ENCODE measurements around the gene MYH13. TPM values are rescaled to one million over a fixed set of nuclear protein-coding genes. Genes with fewer than 3 reads are reported as not detected.
A peak's percentile ranks its signal among the peaks of the same experiment; 100 is the strongest.

Gene MYH13
- total and polyA plus RNA-seq, 2 experiments from 2014 or later, result 0.03 TPM; not detected in 1

DNA sequence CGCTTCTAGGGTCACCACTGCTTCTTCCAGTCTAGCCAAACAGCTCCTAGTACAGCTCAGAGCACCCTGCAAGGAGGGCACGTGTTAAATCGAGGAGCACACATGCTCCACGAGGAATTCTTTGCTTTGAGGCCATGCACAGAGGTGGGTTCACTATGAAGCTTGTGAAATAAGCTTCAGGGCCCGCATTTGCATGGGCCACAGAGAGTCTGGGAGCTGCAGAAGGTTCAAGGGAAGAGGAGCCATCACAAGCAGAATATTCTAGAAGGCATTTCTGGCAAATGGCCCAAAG, 55.3 kb downstream of the MYH13 start:
- no peak for DNase-seq
- WGBS, 2 experiments (ENCODE audit: low coverage in 1 of 2, low lambda C conversion rate in 2 of 2, missing lambda C conversion rate in 2 of 2), result 70 to 77% methylated on average over 5 of the region's 5 CpGs
- Histone ChIP-seq H3K4me3 (no peak overlapping the region), H3K9me3 (ENCODE audit: low read depth) (no peaks in the 10 kb centered on the region), H3K27me3 (replicated peaks; ENCODE audit: insufficient read depth) (peaks cover 7% of the 10 kb centered on the region), H3K27ac (no peak overlapping the region), H3K4me1 (ENCODE audit: insufficient read depth) (no peaks in the 10 kb centered on the region), H3K9ac (no peak overlapping the region), H3K79me2 (ENCODE audit: insufficient read depth) (no peaks in the 10 kb centered on the region), H3F3A (ENCODE audit: insufficient read depth) (no peaks in the 10 kb centered on the region), H3K36me3 (ENCODE audit: low read depth) (no peaks in the 10 kb centered on the region), H2AFZ (no peak overlapping the region), H3K9me2 (ENCODE audit: insufficient read depth) (no peaks in the 10 kb centered on the region), H3K4me2 (ENCODE audit: unreplicated experiment) (no peak overlapping the region), H4K20me1 (ENCODE audit: insufficient read depth) (no peaks in the 10 kb centered on the region)
- TF ChIP-seq EZH2phosphoT487 (IDR thresholded peaks at IDR 0.05; ENCODE audit: insufficient read depth, low read depth), result no peak
- no peak for TF ChIP-seq EZH2 (IDR thresholded peaks at IDR 0.05; ENCODE audit: insufficient read depth, poor library complexity, severe bottlenecking)
- in situ Hi-C loops (cut with MboI), result no loop called here

DNA sequence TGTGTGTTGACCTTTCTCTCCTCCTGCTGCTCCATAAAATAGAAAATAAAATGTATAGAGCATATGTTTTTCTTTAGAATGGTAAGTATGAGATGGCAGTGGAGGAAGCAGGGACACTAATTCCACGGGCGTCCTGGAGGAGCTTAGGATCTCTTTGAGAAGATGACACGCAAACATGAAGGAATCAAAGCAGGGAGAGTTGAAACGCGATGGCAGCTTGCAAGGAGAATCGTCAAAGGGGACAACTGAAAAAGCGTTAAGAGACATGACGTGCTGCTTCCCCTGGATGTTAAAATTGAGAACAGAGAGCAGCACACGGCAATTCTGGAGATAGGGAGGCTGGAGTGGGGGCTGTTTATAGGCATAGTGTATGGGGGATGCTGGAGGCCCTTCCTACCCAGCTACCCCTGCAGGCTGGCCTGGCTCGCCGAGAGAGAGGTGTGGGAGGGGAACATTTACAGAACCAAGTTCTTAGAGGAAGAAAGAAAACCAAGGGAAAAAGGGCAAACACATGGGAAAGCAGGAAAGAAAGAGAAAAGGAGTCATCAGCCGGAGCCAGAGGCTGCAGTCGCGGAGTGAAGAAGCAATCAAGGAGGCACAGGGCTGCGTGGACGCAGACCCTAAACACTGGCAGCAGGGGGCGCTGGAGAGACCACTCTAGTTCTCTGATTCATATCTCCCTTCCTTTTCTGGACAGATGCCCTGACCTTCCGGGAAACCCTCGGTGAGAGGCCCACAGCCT, 55.8 kb downstream of the MYH13 start:
- peak; percentile 77 for DNase-seq
- H3K9me2 ChIP-seq (ENCODE audit: insufficient read depth), result no peaks in the 10 kb centered on the region
- no peak overlapping the region for H2AFZ ChIP-seq
- H4K20me1 ChIP-seq (ENCODE audit: insufficient read depth), result no peaks in the 10 kb centered on the region
- H3K4me1 ChIP-seq (ENCODE audit: insufficient read depth), result no peaks in the 10 kb centered on the region
- no peak overlapping the region for H3K9ac ChIP-seq
- in situ Hi-C loops (cut with MboI), result no loop called here
- no peak overlapping the region for H3K4me3 ChIP-seq
- no peak overlapping the region for H3K27ac ChIP-seq
- H3F3A ChIP-seq (ENCODE audit: insufficient read depth), result no peaks in the 10 kb centered on the region
- H3K79me2 ChIP-seq (ENCODE audit: insufficient read depth), result no peaks in the 10 kb centered on the region
- no peaks in the 10 kb centered on the region for H3K36me3 ChIP-seq (ENCODE audit: low read depth)
- 68 to 70% methylated on average over 19 of the region's 19 CpGs for WGBS, 2 experiments (ENCODE audit: low coverage in 1 of 2, low lambda C conversion rate in 2 of 2, missing lambda C conversion rate in 2 of 2)
- no peak overlapping the region for H3K4me2 ChIP-seq (ENCODE audit: unreplicated experiment)
- TF ChIP-seq EZH2 (IDR thresholded peaks at IDR 0.05; ENCODE audit: insufficient read depth, poor library complexity, severe bottlenecking), result no peak
- TF ChIP-seq EZH2phosphoT487 (IDR thresholded peaks at IDR 0.05; ENCODE audit: insufficient read depth, low read depth), result no peak
- H3K27me3 ChIP-seq (replicated peaks; ENCODE audit: insufficient read depth), result peaks cover 7% of the 10 kb centered on the region
- H3K9me3 ChIP-seq (ENCODE audit: low read depth), result no peaks in the 10 kb centered on the region

DNA sequence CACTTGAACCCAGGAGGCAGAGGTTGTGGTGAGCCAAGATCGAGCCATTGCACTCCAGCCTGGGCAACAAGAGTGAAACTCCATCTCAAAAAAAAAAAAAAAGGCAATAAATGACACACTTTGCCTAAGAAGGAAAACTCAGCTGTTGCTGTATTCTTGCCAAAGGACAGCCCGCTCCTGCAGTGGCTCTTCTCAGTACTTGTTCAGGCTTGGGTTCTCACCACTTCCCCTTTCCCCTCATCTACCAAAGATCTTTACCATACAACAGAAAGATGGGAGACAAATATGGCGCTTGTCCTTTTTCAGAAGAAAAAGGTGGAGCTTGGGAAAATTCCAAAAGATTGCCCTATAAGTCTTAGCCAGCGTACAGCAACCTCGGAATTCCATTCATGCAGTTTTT, 58.5 kb downstream of the MYH13 start:
- TF ChIP-seq EZH2 (IDR thresholded peaks at IDR 0.05; ENCODE audit: insufficient read depth, poor library complexity, severe bottlenecking) (no peak), EZH2phosphoT487 (IDR thresholded peaks at IDR 0.05; ENCODE audit: insufficient read depth, low read depth) (no peak)
- DNase-seq, result no peak
- Histone ChIP-seq H3K4me1 (ENCODE audit: insufficient read depth) (no peaks in the 10 kb centered on the region), H3K4me3 (no peak overlapping the region), H4K20me1 (ENCODE audit: insufficient read depth) (no peaks in the 10 kb centered on the region), H3K9me2 (ENCODE audit: insufficient read depth) (no peaks in the 10 kb centered on the region), H3K4me2 (ENCODE audit: unreplicated experiment) (no peak overlapping the region), H3K9ac (no peak overlapping the region), H3K9me3 (ENCODE audit: low read depth) (no peaks in the 10 kb centered on the region), H3K27ac (no peak overlapping the region), H3K79me2 (ENCODE audit: insufficient read depth) (no peaks in the 10 kb centered on the region), H3F3A (ENCODE audit: insufficient read depth) (no peaks in the 10 kb centered on the region), H3K36me3 (ENCODE audit: low read depth) (no peaks in the 10 kb centered on the region), H3K27me3 (replicated peaks; ENCODE audit: insufficient read depth) (no peaks in the 10 kb centered on the region; the same call in 1 of the 2 replicates), H2AFZ (no peak overlapping the region)
- in situ Hi-C loops (cut with MboI), result no loop called here
- WGBS, 2 experiments (ENCODE audit: low coverage in 1 of 2, low lambda C conversion rate in 2 of 2, missing lambda C conversion rate in 2 of 2), result 49 to 53% methylated on average over 5 of the region's 5 CpGs

DNA sequence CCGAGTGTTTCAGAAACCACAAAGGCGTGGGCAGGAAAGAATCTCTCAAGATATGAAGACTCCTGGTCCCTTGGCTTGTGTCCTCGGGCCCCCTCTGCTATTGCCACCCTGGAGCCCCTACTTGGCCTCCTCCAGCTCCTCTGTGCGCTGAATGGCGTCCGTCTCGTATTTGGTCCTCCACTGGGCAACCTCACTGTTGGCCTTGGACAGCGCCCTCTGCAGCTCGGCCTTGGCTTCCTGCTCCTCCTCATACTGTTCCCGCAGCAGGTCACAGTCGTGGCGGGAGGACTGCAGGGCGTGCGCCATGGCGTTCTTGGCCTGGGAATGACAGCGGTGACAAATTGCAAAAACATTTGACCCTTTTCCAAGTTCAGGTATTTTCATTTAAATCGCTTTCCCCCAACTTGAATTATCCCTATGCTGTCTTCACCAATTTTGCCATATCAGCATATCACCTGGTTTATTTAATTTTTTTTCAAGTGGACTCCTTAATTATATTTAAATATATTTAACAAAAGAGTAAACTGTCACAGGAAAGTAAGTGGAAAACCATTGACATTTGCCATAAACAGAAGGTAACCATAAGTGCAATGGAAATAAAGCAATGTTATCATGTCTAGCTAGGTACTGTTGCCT, 59.7 kb downstream of the MYH13 start:
- no peak overlapping the region for H2AFZ ChIP-seq
- no peak for DNase-seq
- no peak overlapping the region for H3K27ac ChIP-seq
- TF ChIP-seq EZH2phosphoT487 (IDR thresholded peaks at IDR 0.05; ENCODE audit: insufficient read depth, low read depth) (no peak), EZH2 (IDR thresholded peaks at IDR 0.05; ENCODE audit: insufficient read depth, poor library complexity, severe bottlenecking) (no peak)
- H3K27me3 ChIP-seq (replicated peaks; ENCODE audit: insufficient read depth), result no peaks in the 10 kb centered on the region; the same call in 1 of the 2 replicates
- H3K4me3 ChIP-seq, result no peak overlapping the region
- H3K4me1 ChIP-seq (ENCODE audit: insufficient read depth), result no peaks in the 10 kb centered on the region
- no peaks in the 10 kb centered on the region for H4K20me1 ChIP-seq (ENCODE audit: insufficient read depth)
- no peak overlapping the region for H3K9ac ChIP-seq
- in situ Hi-C loops (cut with MboI), result no loop called here
- H3K9me2 ChIP-seq (ENCODE audit: insufficient read depth), result no peaks in the 10 kb centered on the region
- H3K79me2 ChIP-seq (ENCODE audit: insufficient read depth), result no peaks in the 10 kb centered on the region
- H3K9me3 ChIP-seq (ENCODE audit: low read depth), result no peaks in the 10 kb centered on the region
- H3F3A ChIP-seq (ENCODE audit: insufficient read depth), result no peaks in the 10 kb centered on the region
- H3K4me2 ChIP-seq (ENCODE audit: unreplicated experiment), result no peak overlapping the region
- WGBS, 2 experiments (ENCODE audit: low coverage in 1 of 2, low lambda C conversion rate in 2 of 2, missing lambda C conversion rate in 2 of 2), result 85 to 86% methylated on average over 17 of the region's 17 CpGs
- no peaks in the 10 kb centered on the region for H3K36me3 ChIP-seq (ENCODE audit: low read depth)
